KMS-11 (cell line): ENCODE measurements around the gene FOXJ3.

Experiments used
- H2AFZ ChIP-seq: fragments of 200-600 bp; sonication (generic); 2 replicates; pipeline ENCODE4 v1.6.1; 2016; ENCODE audit warnings: antibody characterized with exemption, mixed run types, low read depth
- H3K27ac ChIP-seq: fragments of 200-600 bp; sonication (generic); 2 replicates; pipeline ENCODE4 v1.6.1; 2016; ENCODE audit warnings: mild to moderate bottlenecking, mixed run types
- H3K27me3 ChIP-seq: fragments of 200-600 bp; sonication (generic); 2 replicates; pipeline ENCODE4 v1.6.1; 2017; ENCODE audit warnings: mild to moderate bottlenecking, low read depth, mixed run types, moderate library complexity; ENCODE audit not compliant: insufficient read depth
- H3K36me3 ChIP-seq: fragments of 200-600 bp; sonication (generic); 2 replicates; pipeline ENCODE4 v1.6.1; 2017; ENCODE audit warnings: mild to moderate bottlenecking, mixed run types; ENCODE audit not compliant: insufficient read depth
- H3K4me1 ChIP-seq: fragments of 200-600 bp; sonication (generic); 2 replicates; pipeline ENCODE4 v1.6.1; 2016; ENCODE audit warnings: mild to moderate bottlenecking, low read depth, mixed run types; ENCODE audit not compliant: poor library complexity, severe bottlenecking
- H3K4me2 ChIP-seq: fragments of 200-600 bp; sonication (generic); 2 replicates; pipeline ENCODE4 v1.7.0; 2016; ENCODE audit warnings: mild to moderate bottlenecking, mixed run types
- H3K4me3 ChIP-seq: fragments of 200-600 bp; sonication (generic); IDR thresholded peaks from 2 replicates; pipeline ENCODE4 v1.6.1; 2017; ENCODE audit warnings: low read depth, low read length, mixed read lengths; ENCODE audit not compliant: insufficient read depth
- H3K79me2 ChIP-seq: fragments of 200-600 bp; sonication (generic); 2 replicates; pipeline ENCODE4 v1.6.1; 2016; ENCODE audit warnings: low read depth, mixed run types; ENCODE audit not compliant: insufficient read depth
- H3K9ac ChIP-seq: fragments of 200-600 bp; sonication (generic); 2 replicates; pipeline ENCODE4 v1.6.1; 2016; ENCODE audit warnings: mild to moderate bottlenecking, mixed run types
- H4K20me1 ChIP-seq: fragments of 200-600 bp; sonication (generic); 2 replicates; pipeline ENCODE4 v1.6.1; 2016; ENCODE audit warnings: mild to moderate bottlenecking, mixed run types; ENCODE audit not compliant: insufficient read depth
- TF ChIP-seq, protein P1 (sequence below): fragments of 200-600 bp; sonication (generic); conservative IDR thresholded peaks from 2 replicates; pipeline ENCODE4 v1.6.1; 2017; ENCODE audit warnings: low read depth, mild to moderate bottlenecking, antibody characterized with exemption, low read length, moderate library complexity, mixed read lengths

The FOXJ3 gene

DNA sequence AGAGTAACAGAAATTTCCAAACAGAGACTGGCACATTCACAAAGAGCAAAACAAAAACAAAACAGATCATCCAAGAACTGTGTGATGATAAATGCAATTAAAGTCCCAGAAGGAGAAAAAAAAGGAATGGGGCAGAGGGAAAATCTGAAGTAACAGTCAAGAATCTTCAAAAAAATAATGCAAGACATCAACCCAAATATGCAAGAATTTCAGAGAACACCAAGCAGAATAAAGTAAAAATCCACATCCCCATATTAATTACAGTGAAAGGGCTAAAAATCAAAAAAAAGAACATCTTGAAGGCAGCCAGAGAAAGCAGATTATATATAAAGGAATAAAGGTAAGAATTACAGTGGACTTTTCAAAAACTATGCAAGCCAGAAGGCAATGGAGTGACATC lies 67.1 kb downstream of the FOXJ3 start:
- no peak overlapping the region for H3K4me2 ChIP-seq
- TF ChIP-seq, protein P1, sequence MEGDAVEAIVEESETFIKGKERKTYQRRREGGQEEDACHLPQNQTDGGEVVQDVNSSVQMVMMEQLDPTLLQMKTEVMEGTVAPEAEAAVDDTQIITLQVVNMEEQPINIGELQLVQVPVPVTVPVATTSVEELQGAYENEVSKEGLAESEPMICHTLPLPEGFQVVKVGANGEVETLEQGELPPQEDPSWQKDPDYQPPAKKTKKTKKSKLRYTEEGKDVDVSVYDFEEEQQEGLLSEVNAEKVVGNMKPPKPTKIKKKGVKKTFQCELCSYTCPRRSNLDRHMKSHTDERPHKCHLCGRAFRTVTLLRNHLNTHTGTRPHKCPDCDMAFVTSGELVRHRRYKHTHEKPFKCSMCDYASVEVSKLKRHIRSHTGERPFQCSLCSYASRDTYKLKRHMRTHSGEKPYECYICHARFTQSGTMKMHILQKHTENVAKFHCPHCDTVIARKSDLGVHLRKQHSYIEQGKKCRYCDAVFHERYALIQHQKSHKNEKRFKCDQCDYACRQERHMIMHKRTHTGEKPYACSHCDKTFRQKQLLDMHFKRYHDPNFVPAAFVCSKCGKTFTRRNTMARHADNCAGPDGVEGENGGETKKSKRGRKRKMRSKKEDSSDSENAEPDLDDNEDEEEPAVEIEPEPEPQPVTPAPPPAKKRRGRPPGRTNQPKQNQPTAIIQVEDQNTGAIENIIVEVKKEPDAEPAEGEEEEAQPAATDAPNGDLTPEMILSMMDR, result no peak
- H3K9ac ChIP-seq, result no peak overlapping the region

DNA sequence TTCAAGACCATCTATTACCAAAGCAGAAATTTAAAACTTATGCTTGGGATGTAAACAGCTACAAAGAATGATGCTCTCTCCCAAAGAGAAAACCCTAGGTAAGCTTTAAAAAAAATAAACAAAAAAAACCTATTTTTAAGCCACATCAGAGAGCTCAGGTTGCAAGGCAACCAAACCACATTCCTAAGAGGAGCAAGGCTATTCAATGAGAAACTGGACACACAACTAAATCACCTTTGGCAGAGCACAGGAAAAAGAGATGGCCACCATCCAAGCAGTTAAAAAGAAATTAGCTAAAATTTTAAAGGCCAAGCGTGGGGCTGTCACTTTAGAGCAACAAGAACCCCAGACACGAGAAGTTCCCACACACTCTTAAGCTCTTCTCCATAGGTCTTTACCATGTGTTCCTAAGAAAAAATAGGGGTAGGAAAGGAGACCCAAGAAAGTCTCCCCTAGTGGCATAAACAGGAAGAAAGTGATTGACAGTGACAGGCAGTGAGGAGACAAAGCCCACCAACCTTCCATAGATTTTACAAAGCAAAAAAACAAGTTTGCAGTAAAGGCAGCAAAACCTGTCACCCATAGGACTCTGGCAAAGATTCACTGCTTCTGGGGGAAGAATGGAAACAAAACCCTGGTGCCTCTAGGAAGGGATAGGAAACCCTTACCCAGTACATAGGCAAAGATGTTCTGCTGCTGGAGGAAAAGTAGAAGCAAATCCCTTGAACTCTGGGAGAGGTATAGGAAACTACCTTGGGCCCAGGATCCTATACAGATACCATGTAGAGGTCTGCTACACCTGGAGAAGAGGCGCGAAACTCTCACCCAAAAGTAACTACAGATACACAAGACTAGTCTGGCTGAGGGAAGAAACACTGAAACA lies 68.5 kb downstream of the FOXJ3 start:
- no peaks in the 10 kb centered on the region for H4K20me1 ChIP-seq
- no peak overlapping the region for H3K4me2 ChIP-seq
- no peaks in the 10 kb centered on the region for H3K27me3 ChIP-seq
- peaks cover 17% of the 10 kb centered on the region; the same call in 1 of the 2 replicates for H3K79me2 ChIP-seq
- H3K4me3 ChIP-seq, result no peak overlapping the region
- H3K4me1 ChIP-seq, result peaks cover 31% of the 10 kb centered on the region
- no peaks in the 10 kb centered on the region for H3K36me3 ChIP-seq
- no peak overlapping the region for H2AFZ ChIP-seq
- TF ChIP-seq, protein P1, result no peak
- no peak overlapping the region for H3K9ac ChIP-seq
- no peak overlapping the region for H3K27ac ChIP-seq

More for the DNA sequence above, 67.1 kb downstream of the FOXJ3 start:
- Histone ChIP-seq H3K4me3 (no peak overlapping the region), H3K4me1 (peaks cover 27% of the 10 kb centered on the region), H3K36me3 (no peaks in the 10 kb centered on the region), H2AFZ (no peak overlapping the region), H3K27ac (no peak overlapping the region), H4K20me1 (no peaks in the 10 kb centered on the region), H3K27me3 (no peaks in the 10 kb centered on the region), H3K79me2 (peaks cover 17% of the 10 kb centered on the region; the same call in 1 of the 2 replicates)

DNA sequence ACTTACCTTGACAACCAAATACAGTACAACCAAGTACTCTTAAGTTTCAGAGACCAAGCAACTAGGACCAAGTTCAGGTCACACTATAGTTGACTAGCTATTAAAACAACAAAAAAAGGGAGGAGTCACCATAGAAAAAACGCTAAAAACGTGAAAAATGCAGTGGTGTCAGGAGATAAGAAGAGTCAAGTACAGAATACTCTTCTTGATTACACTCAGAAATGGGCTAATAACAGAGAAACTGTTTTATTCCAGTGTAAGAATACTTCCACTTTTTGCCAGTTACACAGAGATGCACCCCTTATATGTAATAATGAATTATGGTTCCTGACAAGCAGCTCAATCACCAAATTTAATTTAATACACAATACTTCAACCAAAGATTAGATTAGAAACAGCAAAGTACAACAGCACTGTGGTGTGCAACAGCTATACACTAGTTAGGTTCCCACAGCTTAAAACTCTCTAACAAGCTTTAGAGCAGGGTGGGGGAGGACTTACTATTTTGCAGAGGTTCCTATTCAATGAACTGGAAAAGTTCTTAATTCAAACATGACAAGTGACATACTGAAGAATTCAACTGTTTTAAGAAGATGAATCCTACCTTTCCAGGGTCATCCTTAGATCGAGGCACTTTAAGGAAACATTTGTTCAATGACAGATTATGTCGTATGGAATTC lies 70.4 kb downstream of the FOXJ3 start:
- H3K4me2 ChIP-seq, result no peak overlapping the region

DNA sequence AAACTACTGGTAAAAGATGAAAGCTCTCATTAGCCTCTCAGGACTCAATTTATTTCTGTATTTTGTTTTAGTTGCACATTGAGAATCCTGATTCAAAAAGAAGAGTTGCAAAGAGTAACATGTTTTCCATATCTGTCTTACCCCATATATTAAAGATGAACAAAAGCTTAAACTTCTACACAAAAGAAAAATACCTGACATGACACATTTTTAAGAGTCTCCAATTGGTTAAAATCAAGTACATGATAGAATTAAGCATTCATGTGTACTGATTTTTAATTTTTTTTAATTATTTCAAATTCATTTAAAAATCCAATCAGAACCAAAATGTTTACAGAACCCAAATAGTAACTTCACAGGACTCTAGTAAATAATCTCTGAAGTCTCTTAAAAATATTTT lies 72.0 kb downstream of the FOXJ3 start:
- TF ChIP-seq, protein P1, result no peak
- H3K9ac ChIP-seq, result no peak overlapping the region
- H3K36me3 ChIP-seq, result no peaks in the 10 kb centered on the region
- no peak overlapping the region for H3K4me2 ChIP-seq
- H2AFZ ChIP-seq, result no peak overlapping the region
- peaks cover 30% of the 10 kb centered on the region; the same call in 1 of the 2 replicates for H3K79me2 ChIP-seq
- peaks cover 58% of the 10 kb centered on the region for H3K4me1 ChIP-seq
- H3K27me3 ChIP-seq, result no peaks in the 10 kb centered on the region
- H4K20me1 ChIP-seq, result 0 out of 2 replicates have a peak, but pooled peaks cover 8% of the 10 kb centered on the region
- no peak overlapping the region for H3K4me3 ChIP-seq
- no peak overlapping the region for H3K27ac ChIP-seq

More for the DNA sequence above, 70.4 kb downstream of the FOXJ3 start:
- no peak overlapping the region for H2AFZ ChIP-seq
- 0 out of 2 replicates have a peak, but pooled peaks cover 2% of the 10 kb centered on the region for H4K20me1 ChIP-seq
- no peaks in the 10 kb centered on the region for H3K36me3 ChIP-seq
- H3K4me1 ChIP-seq, result peaks cover 42% of the 10 kb centered on the region
- no peak overlapping the region for H3K9ac ChIP-seq
- peaks cover 25% of the 10 kb centered on the region; the same call in 1 of the 2 replicates for H3K79me2 ChIP-seq
- no peaks in the 10 kb centered on the region for H3K27me3 ChIP-seq
- H3K27ac ChIP-seq, result no peak overlapping the region
- no peak overlapping the region for H3K4me3 ChIP-seq
- TF ChIP-seq, protein P1, result no peak
